ENCODE data around the gene HTR3D. TPM values are rescaled to one million over a fixed set of nuclear protein-coding genes. Genes with fewer than 3 reads are reported as not detected.

HTR3D gene
- total and polyA plus RNA-seq, 10 of the 15 experiments (the other 5 are each of a cell fraction or from before 2014, with no cell fraction given), result not detected

- BruUV-seq (replicated peaks), result no TSS peak
- H3K27ac ChIP-seq (ENCODE audit: control insufficient read depth, insufficient read depth), result no peak overlapping the region
- no peaks in the 10 kb centered on the region for H3K27me3 ChIP-seq (replicated peaks in 1 of 2; ENCODE audit: control insufficient read depth in 2 of 2, insufficient read depth in 2 of 2, low read length in 1 of 2)
- no peaks in the 10 kb centered on the region for H3K4me1 ChIP-seq (ENCODE audit: control insufficient read depth, insufficient read depth, low read length)
- intact Hi-C loops (cut with micrococcal nuclease; ENCODE audit: unreplicated experiment) (no loop called here), in situ Hi-C loops (cut with MboI) (no loop called here)
- no peak overlapping the region for H2AFZ ChIP-seq (ENCODE audit: control insufficient read depth, low read depth, low read length)
- ChIA-PET RAD21 (ENCODE audit: unreplicated experiment) (no interaction called here), POLR2A (interaction anchor here (0.8 kb wide), 1 partner anchor 10 kb away, joined by 3 read pairs; no protein-coding TSS in a partner anchor), SMC1A (ENCODE audit: uncharacterized antibody, unreplicated experiment) (interaction anchor here (1.1 to 1.7 kb wide), 2 partner anchors 8 to 9 kb away, joined by 5 to 7 read pairs; no protein-coding TSS in a partner anchor), CTCF (interaction anchor here (0.5 to 1.6 kb wide), 3 partner anchors 23 to 96 kb away, joined by 3 to 7 read pairs (median 3); no protein-coding TSS in a partner anchor)
- ATAC-seq, result no peak
- no peaks in the 10 kb centered on the region for H3K79me2 ChIP-seq (ENCODE audit: control insufficient read depth, insufficient read depth, low read length)
- DNase-seq (ENCODE audit: low read depth, low spot score), result no peak
- no peaks in the 10 kb centered on the region for H3K9me3 ChIP-seq (replicated peaks; ENCODE audit: control insufficient read depth, insufficient read depth, low read length)
- TF ChIP-seq RFX5 (IDR thresholded peaks at IDR 0.05; ENCODE audit: low read depth, low read length) (no peak), MTA3 (IDR thresholded peaks at IDR 0.05; ENCODE audit: borderline replicate concordance, low read length) (no peak), MAX (IDR thresholded peaks at IDR 0.05; ENCODE audit: low read depth, low read length) (no peak), ZBTB4 (CRISPR knock-in tag; IDR thresholded peaks at IDR 0.05) (no peak), RAD51 (IDR thresholded peaks at IDR 0.05) (no peak)
- 91% methylated on average over 5 of the region's 5 CpGs for WGBS (ENCODE audit: insufficient coverage, insufficient replicate concordance, low lambda C conversion rate, missing lambda C conversion rate)
- FAIRE-seq, result no peak
- H3K4me2 ChIP-seq (ENCODE audit: control insufficient read depth, insufficient read depth), result no peak overlapping the region
- H3K36me3 ChIP-seq (ENCODE audit: control insufficient read depth in 2 of 2, insufficient read depth in 2 of 2, low read length in 1 of 2), result no peaks in the 10 kb centered on the region; a peak in 1 of 4 replicates
- no peak overlapping the region for H3K4me3 ChIP-seq
- H4K20me1 ChIP-seq (ENCODE audit: control insufficient read depth, insufficient read depth), result no peaks in the 10 kb centered on the region
- H3K9ac ChIP-seq (ENCODE audit: control insufficient read depth, insufficient read depth, low read length), result no peak overlapping the region
Observed at GRCh38 chr3:183991403-183991802, 40.1 kb upstream of the HTR3D start.
